NCI-H2081 treated with DMSO at 0.1 percent for 48 hours (cell line): ENCODE results near the gene SRGN.

Experiments used
- DNase-seq: peaks from one replicate; lab custom pipeline; 2025; lab: John Stamatoyannopoulos, UW

Gene SRGN

GRCh38 chr10:69090685-69091084, 2.8 kb downstream of the SRGN start:
- no peak for DNase-seq

DNA sequence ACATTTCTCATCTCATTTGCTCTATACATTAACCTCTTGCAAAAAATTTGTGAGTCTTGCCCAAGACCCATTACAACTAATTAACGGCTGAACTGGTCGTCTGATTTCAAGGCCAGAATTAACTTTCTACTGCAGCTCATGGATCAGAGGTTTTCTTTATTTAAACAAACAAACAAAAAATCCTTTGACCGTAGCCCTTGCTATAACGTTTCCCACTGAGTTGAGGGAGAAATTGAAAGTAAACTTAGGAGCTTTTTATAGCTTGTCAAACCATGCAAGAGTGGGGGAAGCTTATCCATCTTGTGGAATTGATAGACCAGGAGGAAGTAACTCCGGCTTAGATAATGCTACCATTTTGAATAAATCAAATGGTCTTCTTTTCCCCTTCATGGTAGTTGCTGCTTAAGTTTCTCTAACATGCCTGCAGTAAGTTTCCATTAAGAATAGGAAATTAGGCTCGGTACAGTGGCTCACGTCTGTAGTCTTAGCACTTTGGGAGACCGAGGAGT, 3.3 kb downstream of the SRGN start:
- DNase-seq, result no peak

GRCh38 chr10:69092959-69093850, 5.3 kb downstream of the SRGN start:
- peak; percentile 37 for DNase-seq

DNA sequence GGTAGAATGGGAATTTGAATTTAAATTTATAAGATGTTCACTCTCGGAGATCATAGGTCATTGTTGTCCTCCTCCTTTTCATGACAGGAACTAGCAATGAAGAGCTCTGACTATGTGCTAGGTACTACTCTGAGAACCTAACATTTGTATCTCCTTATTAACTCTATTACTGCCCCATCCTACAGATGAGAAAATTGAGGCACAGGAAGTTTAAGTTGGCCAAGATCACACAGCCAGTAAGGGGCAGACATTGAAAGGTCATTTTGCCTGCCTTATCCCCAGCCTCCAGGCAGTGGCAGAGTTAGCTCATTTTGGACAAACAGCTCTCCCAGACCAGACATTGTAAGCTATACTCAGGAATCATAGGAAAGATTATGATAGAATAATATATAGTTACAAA, 6.0 kb downstream of the SRGN start:
- DNase-seq, result no peak

DNA sequence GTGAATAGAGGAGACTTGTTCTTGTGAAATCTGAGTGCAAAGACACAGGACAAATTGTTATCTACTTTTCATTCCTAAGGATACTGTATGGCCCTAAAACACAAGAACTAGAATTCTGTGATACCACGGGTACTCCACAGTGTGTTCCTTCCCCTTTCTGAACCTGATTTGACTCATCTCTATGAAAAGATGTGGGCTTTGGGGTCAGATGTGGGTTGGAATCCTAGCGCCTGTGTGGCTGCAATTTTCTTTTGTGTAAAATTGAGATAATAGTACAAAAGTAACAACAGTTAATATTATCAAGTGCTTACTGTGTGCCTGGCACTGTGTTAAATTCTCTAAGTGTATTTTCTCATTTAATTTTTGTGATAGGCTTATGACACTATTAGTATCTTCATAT, 8.1 kb downstream of the SRGN start:
- DNase-seq, result no peak

DNA sequence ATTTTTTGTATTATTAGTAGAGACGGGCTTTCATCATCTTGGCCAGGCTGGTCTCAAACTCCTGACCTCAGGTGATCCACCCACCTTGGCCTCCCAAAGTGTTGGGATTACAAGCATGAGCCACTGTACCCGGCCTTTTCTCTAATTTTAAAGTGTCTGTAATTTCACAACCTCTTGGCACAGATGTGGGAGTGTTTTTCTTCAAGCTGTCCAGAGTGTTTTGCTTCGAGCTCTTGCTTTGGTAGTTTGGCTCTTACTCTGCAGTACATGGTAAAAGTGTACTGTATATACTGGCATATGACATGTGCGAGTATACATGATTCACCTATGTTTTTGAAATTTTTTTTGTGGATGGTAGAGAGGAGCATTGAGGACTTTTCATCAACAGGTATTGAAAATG, 9.8 kb downstream of the SRGN start:
- DNase-seq, result no peak

DNA sequence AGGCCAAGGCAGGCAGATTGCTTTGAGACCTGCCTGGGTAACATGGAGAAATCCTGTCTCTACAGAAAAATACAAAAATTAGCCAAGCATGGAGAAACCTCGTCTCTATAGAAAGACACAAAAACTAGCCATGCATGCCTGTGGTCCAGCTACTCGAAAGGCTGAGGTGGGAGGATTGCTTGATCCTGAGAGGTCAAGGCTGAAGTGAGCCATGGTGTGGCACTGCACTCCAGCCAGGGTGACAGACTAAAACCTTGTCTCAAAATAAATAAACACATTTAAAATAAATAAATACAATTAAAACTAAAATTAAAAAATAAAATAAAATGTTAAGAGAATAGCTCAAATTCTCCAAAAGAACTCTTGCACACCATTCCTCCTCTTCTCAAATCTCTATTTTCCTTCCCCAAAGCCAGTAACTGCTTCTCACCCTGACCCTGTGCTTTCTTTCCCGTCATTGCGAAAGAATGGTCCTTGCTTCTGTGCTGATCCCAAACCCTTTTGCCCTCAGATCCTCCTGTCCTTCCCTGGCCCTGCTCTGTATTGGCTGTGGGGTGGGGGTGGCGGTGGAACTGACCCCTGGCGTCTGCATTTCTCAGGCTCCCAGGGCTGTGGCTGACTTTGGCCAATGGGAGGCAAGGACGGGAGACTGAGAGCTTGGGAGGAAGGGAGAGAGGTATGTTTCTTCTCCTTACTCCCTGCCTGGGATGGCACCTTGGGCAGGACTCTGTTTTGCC, 12.4 kb downstream of the SRGN start:
- DNase-seq, result no peak

DNA sequence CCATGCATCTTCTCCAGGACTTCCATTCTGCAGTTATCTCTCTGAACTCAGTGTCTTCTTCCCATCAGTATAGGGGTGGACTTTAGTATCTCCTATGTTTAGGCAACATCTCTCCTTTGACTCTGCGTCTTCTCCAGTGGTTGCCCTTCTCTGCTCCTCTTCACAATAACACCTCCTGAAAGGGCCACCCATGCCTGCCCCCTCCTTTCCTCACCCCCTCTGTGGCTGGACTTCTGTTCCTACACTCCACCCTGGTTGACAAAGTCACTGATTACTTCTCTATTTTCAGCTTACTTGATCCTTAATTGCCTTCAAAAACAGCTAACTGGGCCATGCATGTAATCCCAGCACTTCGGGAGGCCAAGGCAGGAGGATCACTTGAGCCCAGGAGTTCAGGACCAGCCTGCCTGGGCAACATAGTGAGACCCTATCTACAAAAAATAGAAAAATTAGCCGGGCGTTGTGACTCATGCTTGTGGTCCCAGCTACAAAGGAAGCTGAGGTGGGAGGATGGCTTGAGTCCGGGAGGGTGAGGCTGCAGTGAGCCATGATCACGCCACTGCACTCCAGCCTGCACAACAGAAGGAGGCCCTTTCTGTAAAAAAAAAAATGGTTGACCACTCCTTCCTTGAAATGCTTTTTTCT, 13.7 kb downstream of the SRGN start:
- no peak for DNase-seq

GRCh38 chr10:69102440-69102839, 14.5 kb downstream of the SRGN start:
- no peak for DNase-seq

GRCh38 chr10:69103784-69104183, 15.9 kb downstream of the SRGN start:
- DNase-seq, result no peak

DNA sequence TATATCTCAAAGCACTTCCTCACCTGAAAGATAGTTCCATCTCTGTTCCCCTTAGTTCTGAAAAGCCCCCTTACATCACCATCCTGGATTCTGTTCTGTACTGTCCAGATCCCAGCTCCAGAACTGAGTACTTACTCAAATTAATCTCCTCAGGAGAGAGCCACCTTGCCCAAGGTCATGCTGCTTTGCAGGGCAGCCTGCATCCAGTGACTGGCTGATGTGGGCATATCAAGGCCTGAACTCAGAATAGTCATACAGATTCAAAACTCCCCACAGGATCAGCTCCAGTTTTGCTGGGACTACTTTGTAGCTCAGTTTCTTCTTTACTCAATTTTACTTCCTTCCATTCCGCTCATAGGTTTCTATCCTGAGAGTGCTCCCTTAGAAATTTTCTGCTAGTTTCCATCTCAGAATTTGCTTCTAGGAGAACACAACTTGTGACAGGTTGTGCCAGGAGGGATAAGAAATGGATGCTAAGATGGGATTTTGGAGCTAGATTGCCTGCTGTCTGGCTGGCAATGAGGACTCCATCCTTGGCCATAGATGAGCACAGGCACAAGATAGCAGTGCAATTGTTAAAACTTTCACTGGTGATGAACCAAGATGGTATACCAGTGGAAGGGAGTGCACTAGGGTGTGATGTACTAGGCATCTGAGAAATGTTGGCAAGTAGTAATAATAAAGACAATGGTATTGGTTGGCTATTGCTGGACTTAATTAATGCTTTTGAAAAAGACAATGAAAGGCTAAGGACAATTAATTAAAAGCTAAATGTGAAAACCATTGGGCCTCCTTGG, 17.3 kb downstream of the SRGN start:
- no peak for DNase-seq

DNA sequence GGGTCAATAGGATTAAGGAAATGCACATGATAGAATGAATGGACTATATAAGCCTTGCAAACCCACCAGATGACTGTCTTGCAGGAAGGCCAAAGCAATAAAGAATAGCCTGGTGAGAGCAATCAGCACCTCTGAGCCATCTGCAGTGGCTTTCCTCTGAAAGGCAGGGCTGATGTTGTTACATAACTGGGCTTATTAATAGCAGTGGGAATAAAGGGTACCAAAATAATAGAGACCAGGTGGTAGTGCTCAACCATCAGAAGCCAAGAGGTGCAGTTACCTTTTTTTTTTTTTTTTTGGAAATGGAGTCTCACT, 19.2 kb downstream of the SRGN start:
- no peak for DNase-seq

GRCh38 chr10:69107699-69108098, 19.8 kb downstream of the SRGN start:
- DNase-seq, result no peak

DNA sequence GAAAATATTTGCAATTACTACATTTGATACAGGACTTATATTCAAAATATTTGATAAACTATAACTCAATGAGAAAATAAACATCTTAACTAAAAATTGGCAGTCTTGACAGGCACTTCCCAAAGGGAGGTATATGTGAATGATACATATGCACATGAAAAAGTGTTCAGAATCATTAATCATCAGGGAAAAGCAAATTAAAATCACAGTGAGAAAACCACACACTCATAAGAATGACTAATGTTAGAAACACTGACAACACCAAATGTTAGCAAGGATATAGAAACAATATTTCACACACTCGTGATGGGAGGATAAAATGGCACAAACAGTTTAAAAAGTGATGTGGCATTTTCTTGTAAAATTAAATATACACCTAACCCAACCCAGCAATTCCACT, 32.0 kb downstream of the SRGN start:
- DNase-seq, result no peak

- no peak for DNase-seq
Observed at GRCh38 chr10:69123306-69123746, 35.4 kb downstream of the SRGN start.

- peak; percentile 38 for DNase-seq
Observed at GRCh38 chr10:69123747-69124562, 36.1 kb downstream of the SRGN start, which contains the start of gene VPS26A. Gene VPS26A (plus strand): TSS chr10:69124178. CDS start chr10:69124278, 100 bp downstream.

DNA sequence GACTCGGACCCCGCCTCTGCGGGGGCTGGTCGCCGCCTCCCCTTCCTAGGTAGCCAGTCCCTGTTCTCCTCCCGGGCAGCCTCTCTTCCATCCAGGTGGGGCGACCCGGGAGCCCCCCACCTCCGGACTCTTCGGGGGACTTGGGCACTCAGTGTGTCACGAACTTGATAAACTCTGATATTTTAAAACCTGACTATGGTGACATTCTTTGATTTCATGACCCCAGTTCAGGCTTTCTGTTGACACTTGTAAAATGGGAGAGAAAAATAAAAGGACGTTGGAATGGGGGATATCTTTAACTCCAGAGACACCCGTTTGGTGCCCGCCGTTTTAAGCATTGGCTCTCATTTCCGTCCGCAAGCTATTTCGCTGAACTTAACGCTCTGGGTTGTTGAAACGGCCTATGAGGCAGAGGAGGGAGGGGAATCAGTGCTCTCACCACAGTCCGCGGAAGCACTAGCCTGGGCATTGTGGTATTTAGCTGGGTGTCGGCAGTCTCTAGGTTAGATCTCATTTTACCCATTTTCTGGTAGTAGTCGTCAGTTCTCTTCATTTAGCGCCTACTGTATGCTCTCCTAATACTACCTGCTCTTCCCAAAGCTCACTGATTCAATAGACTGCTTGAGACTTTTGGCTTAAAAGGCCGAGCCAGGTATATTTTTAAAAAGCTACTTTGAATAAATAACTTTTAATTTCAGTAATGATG, 36.8 kb downstream of the SRGN start:
- DNase-seq, result no peak

- no peak for DNase-seq
Observed at GRCh38 chr10:69125554-69125953, 37.7 kb downstream of the SRGN start.

DNA sequence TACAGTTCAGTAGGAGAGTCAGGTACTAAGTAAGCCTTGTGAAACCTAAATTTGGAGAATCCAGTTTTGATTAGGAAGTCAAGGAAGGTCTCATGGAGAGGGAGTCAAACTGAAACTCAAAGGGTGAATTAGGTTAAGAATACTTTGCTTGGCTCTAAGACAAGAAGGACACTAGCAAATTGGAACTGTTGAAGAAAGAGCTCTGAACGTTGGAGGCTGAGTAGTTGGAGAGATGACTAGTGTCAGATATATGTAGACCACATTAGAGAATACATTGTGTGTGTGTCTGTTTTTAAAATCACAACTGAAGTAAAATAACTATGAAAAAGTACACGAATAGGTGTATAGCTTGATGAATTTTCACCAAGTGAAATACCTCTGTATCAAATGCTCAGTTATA, 42.3 kb downstream of the SRGN start:
- no peak for DNase-seq

GRCh38 chr10:69139961-69140360, 52.1 kb downstream of the SRGN start:
- no peak for DNase-seq
